Measurements from ENCODE around the gene WSCD2. TPM values are rescaled to one million over a fixed set of nuclear protein-coding genes. Genes with fewer than 3 reads are reported as not detected.

WSCD2 gene
- total RNA-seq, 3 donors from 2014 or later = 0.33 to 0.48 (median 0.44) TPM

DNA sequence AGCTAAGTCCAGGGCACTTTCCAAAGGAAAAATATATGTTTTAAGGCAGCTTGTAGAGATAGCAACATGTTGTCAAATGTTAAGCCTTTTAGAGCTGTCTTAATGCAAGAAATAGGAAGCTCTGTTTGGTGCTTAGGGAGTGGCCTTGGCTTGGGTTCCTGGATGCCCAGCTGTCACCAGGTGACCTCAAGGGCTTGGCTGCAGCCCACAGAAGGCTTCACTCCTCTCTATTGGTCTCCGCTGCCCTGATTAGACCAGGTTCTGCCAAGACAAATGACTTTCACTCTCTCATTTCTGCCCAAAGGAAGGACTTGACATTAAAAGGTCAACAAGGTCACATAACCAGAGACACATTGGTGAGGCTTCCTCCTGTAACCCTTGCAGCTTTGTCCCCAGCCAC, 76.8 kb downstream of the WSCD2 start:
- Histone ChIP-seq H3K36me3 (no peaks in the 10 kb centered on the region), H3K9me3 (no peaks in the 10 kb centered on the region), H3K27me3 (peaks cover 0 to 3% of the 10 kb centered on the region in 2 donors), H3K4me1 (no peaks in the 10 kb centered on the region), H3K4me3 (no peak overlapping the region), H3K27ac (no peak overlapping the region)
- no peak for DNase-seq (ENCODE audit: low spot score in 2 of 2)
- no peak for TF ChIP-seq POLR2AphosphoS5 (IDR thresholded peaks at IDR 0.05)
- TF ChIP-seq CTCF (IDR thresholded peaks at IDR 0.05) = no peak
- no peak for TF ChIP-seq POLR2A (IDR thresholded peaks at IDR 0.05)
- intact Hi-C loops (cut with DNase I; ENCODE audit: low total_unique reads) = loop anchor here (10.0 kb wide), 1 partner anchor 1639 kb away; no protein-coding TSS in a partner anchor

DNA sequence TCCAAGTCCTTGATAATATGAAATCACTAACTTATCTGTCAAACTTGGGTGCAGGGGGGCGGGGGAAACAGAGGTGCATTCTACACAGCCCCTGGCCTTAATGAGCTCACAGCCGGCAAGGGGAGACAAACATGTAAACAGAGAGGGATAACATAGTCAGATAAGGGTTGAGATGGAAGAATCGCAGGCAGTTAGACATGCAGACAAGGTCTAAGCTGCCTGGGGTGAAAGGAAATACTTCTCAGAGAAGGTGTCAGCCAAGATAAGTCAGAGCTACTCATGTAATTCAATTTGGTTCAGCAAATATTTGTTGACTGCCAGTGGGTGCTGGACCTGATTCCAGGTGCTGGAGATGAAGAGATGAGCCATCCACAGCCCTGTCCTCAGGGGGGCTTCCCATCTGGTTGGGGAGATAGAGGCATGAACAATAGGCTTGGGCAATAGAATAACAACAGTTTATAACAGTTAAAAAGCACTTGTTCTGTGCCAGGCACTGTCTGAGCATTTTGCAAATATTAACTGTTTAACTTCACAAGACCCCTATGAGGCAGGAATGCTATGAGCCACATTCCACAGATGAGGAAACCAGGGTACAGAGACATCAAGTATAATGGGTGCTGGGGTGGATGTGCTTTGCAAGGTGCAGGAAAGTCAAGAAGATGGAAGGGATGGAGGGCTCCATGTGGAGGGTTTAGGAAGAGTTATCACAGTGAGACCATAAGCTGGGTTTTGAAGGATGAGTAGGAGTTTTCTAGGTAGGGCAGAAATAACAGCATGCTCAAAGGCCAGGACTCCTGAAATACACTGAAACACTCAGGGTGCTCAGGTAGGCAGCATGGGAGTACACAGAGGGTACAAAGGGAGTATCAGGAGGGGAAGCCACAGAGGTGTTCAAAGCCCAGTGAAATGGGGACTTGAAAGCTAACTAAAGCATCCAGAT, 79.0 kb downstream of the WSCD2 start:
- no peaks in the 10 kb centered on the region for H3K36me3 ChIP-seq
- H3K4me1 ChIP-seq = no peaks in the 10 kb centered on the region
- intact Hi-C loops (cut with DNase I; ENCODE audit: low total_unique reads) = loop anchor here (10.0 kb wide), 1 partner anchor 1637 kb away; no protein-coding TSS in a partner anchor
- H3K9me3 ChIP-seq = no peaks in the 10 kb centered on the region
- H3K4me3 ChIP-seq = no peak overlapping the region
- TF ChIP-seq POLR2AphosphoS5 (IDR thresholded peaks at IDR 0.05) (no peak), POLR2A (IDR thresholded peaks at IDR 0.05) (no peak), CTCF (IDR thresholded peaks at IDR 0.05) (no peak)
- peaks cover 0 to 5% of the 10 kb centered on the region in 2 donors for H3K27me3 ChIP-seq
- DNase-seq (ENCODE audit: low spot score in 2 of 2) = no peak
- H3K27ac ChIP-seq = no peak overlapping the region

- Histone ChIP-seq H3K9me3 (no peaks in the 10 kb centered on the region), H3K4me1 (no peaks in the 10 kb centered on the region), H3K27me3 (peaks cover 0 to 6% of the 10 kb centered on the region in 2 donors), H3K4me3 (no peak overlapping the region), H3K27ac (no peak overlapping the region), H3K36me3 (no peaks in the 10 kb centered on the region)
- TF ChIP-seq POLR2AphosphoS5 (IDR thresholded peaks at IDR 0.05) = no peak
- no peak for TF ChIP-seq CTCF (IDR thresholded peaks at IDR 0.05)
- TF ChIP-seq POLR2A (IDR thresholded peaks at IDR 0.05) = no peak
- no peak for DNase-seq (ENCODE audit: low spot score in 2 of 2)
- intact Hi-C loops (cut with DNase I; ENCODE audit: low total_unique reads) = no loop called here
These were observed 80.9 kb downstream of the WSCD2 start for GRCh38 chr12:108210001-108210400.

DNA sequence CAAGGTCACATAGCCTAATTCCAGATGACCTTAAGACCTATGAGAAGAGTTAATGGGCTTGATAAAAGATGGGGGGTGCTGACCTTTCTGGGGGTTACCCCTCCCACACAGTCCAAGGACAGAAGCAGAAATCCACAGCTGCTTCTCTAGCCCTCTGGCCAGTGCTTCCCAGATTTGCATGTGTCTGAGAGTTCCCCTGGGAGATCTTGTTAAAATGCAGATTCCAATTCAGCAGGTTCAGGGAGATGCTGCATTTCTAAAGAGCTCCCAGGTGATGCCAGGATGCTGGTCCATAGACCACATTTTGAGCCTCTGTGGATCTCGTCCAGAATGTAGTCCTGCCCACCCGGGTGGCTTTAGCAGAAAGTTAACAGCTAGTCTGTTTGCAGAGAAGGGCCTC, 82.1 kb downstream of the WSCD2 start:
- intact Hi-C loops (cut with DNase I; ENCODE audit: low total_unique reads) = no loop called here
- Histone ChIP-seq H3K36me3 (no peaks in the 10 kb centered on the region), H3K4me3 (no peak overlapping the region), H3K9me3 (no peaks in the 10 kb centered on the region), H3K4me1 (no peaks in the 10 kb centered on the region), H3K27me3 (peaks cover 0 to 6% of the 10 kb centered on the region in 2 donors), H3K27ac (no peak overlapping the region)
- no peak for TF ChIP-seq POLR2A (IDR thresholded peaks at IDR 0.05)
- TF ChIP-seq POLR2AphosphoS5 (IDR thresholded peaks at IDR 0.05) = no peak
- TF ChIP-seq CTCF (IDR thresholded peaks at IDR 0.05) = no peak
- no peak for DNase-seq (ENCODE audit: low spot score in 2 of 2)

DNA sequence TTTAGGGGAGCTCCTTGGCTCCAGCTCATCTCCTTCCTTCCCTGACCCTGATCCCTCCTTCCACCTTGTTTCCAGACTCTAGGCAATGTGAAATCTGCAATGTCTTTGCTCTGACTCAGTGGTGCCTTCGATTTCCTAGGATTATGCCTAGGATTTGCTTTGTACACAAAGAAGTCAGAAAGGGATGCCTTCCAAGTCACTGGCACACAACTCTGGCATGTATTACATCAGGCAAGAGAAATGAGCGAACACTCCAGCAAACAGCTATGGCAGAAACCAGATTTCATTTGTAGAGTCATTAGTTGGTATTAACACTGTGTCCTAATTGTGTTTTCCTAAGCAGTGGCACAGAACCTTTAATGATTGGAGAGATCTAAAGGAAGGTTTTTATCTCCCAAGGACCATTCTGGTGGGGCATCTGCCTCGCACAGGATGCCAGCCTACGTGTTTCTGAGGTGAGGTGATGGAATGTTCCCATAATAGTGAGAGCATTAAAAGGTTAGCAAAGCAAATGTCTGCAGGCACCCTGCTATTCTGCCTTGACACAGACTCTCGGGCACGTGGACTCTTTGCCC, 84.9 kb downstream of the WSCD2 start:
- Histone ChIP-seq H3K4me3 (no peak overlapping the region), H3K4me1 (no peaks in the 10 kb centered on the region), H3K27ac (no peak overlapping the region), H3K27me3 (peaks cover 0 to 16% of the 10 kb centered on the region in 2 donors), H3K9me3 (no peaks in the 10 kb centered on the region), H3K36me3 (no peaks in the 10 kb centered on the region)
- intact Hi-C loops (cut with DNase I; ENCODE audit: low total_unique reads) = no loop called here
- TF ChIP-seq CTCF (IDR thresholded peaks at IDR 0.05) (no peak), POLR2A (IDR thresholded peaks at IDR 0.05) (no peak), POLR2AphosphoS5 (IDR thresholded peaks at IDR 0.05) (no peak)
- no peak for DNase-seq (ENCODE audit: low spot score in 2 of 2)

All from breast epithelium (tissue), 4 donors.